ACHN (cell line): Measurements from ENCODE around the gene HELZ.
"Not testable (repeated sequence)": the region's sequence is repeated elsewhere in the genome, so short reads cannot be mapped to it uniquely, and the experiment has no call there.

Experiments
- DNase-seq: peaks from one replicate; pipeline ENCODE4 v3.0.0-alpha.2; 2015
- in situ Hi-C: cut with HindIII; loops from 2 replicates; pipeline ENCODE4 v1.10.0; 2017; ENCODE audit warnings: low sequenced_read_pairs, low pct_ligation_motif_present, low pct_unique_long_range_greater_than_20kb

HELZ gene

DNA sequence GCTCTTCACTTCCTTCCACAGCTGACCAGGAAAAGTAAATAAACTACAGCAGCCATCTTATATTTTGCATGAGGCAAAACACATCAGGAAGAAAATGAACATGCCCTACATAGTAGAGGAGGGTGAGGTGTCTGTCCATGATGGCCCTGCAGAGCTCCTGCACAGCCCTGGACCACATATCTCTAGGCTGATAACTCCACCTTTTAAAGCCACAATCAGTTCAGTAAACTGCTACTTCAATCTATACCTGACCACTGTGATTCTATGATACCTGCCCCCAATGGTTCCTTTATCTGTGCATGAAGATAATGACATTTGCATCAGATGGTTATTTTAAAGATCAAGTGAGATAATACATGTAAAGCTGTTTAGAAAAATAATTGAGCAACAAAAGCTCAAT, 82.2 kb downstream of the HELZ start:
- in situ Hi-C loops: no loop called here
- DNase-seq: no peak

DNA sequence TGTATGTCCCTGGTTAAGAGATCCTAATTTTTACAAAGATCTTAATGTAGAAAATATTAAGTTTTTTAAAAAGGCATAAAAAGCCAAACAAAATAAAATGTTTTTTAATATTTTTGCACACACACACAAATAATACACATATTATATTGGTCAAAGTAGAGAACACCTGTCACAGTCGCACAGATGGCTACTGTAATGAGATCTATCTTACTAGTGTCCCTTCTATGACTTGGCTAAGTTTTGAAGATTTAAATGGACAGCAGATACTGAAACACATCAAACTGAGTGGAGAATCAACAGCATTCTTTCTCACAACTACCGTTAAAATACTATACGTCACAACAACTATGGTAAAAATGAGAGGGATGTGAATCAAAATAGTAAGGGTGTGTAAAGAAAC, 83.4 kb downstream of the HELZ start:
- in situ Hi-C loops: no loop called here
- no peak for DNase-seq

DNA sequence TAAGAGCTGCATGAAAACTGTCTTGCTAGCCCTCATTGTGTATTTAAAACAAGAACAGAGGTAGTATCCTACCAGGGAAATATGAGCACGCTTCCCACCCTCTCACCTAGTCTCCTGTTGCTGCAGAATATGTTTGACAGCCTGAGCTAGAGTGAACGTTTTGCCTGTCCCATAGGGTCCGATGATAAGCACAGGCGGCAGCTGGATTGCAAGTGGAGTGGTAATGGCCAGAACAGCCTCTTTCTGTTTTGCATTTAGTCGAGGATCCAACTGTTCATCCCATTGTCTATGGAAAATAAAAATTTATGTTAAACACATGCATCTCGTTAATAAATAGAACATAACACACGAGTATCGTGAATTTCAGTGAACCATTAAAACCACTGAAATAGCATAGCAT, 84.2 kb downstream of the HELZ start:
- in situ Hi-C loops: no loop called here
- DNase-seq: no peak

DNA sequence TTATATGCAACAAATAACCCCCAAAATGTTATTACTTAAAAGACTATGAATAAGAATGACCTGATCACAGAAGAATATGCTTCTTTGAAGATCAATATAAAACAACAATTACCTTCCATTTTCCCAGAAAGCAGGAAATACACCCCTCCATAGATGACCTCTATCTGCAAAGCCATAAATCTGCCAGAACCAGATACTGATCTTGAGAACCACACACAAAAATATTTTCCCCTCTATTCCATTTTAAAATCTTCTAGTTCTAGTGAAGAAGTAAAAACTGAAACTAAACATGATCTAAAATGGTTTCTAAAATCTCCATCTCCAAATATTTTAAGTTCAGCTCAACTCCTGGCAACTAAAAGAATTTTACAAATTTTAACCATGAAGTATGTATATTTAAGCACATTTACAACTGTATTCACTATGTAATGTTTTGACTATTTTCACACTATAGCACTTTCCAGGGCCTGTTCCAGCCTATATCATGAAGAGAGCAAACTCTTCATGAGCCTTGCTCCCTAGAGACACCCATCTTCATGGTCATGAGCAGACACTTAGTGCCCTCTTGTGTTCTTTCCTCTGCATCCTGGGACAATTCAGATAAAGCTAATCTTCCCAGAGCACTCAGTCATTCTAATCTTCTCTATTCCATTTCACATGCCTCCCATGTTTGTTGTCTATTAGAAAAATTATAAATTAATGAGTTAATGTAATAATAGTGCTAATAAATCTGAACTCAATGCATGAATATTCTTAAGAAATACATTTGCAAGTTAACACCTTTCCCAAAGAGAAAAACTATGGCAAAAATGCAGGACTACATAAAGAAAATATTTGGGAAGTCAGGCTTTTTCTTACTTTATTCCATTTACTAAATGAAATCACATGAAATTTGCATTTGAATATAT, 87.0 kb downstream of the HELZ start:
- in situ Hi-C loops: no loop called here
- DNase-seq: peak; percentile 36

DNA sequence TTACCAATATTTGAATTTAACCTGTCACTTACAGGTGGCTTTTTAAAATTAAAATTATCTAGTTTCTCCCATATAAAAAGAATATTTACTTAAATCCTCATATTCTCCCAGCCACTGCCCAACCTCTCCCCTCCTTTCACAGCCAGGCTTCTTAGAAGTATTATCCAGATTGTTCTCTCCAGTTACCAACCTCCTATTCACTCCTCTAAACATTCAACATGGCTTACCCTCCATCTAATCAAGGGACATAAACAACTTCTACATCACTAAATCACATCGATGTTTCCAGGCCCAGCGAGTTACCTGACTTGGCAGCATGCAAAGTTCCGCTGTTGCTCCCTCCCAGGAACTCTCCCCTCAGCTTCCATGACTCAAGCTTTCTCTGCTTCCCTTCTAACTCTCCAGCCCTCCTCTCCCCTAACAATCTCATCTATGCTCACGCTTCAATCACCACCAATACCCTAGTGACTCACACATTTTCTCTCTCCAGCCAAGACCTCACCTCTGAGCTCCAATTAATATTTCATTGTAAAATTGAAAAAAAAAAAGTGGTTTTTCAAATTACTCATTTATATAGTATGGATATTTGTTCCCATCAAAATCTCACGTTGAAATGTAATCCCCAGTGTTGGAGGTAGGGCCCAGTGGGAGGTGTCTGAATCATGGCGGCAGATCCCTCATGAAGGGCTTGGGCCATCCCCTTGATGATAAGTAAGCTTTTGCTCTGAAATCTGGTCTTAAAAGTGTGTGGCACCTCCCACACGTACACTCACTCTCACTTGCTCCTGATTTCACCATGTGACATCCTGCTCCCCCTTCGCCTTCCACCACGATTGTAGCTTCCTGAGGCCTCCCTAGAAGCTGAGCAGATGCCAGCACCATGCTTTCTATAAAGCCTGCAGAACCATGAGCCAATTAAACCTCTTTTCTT, 88.5 kb downstream of the HELZ start:
- in situ Hi-C loops: no loop called here
- peak; percentile 86 for DNase-seq

DNA sequence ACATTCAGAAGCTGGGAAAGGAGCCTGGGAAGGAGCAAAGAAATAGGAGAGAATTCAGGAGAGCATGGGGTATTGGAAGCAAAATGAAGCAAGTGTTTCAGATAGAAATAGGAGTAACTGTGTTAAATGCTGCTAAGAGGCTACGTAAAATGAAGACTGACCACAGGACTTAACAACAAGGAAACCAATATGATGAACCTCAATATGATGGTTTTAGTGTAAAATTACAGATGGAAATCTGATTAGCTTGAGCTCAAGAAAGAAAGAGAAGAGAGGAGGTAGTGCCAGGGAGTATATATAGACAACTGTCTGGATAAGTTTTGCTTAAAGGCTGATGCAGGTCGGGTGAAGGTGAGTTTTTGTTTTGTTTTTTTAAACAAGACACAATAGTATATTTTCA, 92.2 kb downstream of the HELZ start:
- in situ Hi-C loops: no loop called here
- no peak for DNase-seq

DNA sequence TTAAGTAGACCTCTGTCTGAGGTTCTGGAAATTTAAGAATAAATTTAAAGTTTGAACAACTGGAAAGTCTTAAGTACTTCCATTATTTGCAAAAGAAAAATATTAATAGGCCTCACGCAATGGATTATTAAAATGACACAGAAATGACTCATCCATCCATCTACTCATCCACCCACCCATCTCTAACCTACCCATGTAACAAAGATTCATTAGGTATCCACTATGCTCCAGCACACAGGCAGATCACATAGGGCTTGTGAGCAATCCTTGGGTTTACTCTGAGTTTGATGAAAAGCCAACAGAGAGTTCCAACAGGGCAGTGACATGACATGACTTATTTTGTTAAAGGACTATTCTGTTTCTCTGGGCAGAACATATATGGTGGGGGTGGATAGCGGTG, 93.3 kb downstream of the HELZ start:
- DNase-seq: no peak
- in situ Hi-C loops: no loop called here

DNA sequence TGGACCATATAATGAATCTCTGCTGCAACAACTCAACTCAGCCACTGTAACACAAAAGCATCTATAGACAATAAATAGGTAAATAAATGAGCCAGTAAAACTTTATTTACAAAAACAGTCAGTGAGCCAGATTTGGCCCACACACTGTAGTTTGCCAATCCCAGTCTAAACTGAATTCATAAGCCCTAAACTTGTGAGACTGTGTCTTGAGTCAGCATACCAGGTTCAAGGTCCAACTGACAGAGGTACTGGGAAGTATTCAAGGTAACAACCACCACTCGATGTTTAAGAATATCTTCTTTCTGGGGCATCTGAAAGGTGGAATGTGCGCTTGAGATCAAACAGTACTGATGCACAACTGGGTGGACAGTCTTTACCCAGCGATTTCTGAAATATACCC, 94.2 kb downstream of the HELZ start:
- in situ Hi-C loops: no loop called here
- no peak for DNase-seq

DNA sequence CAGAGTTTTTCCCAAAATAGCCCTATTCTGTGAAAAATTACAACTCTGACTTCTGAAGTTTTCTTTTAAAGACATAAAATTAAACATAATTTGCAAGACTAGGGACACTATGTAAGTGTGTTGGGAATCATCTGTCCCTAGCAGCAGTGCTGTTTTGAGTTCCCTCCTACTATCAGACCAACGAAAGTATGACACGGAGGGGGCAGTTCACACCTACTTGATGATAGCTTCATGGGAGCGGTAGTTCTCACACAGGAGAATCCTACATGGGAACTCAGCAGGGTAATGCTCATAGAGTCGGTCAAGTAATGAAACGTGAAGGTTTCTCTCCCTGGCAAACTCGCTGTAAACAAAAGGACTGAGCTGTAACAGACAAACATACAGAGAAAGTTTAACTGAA, 96.6 kb downstream of the HELZ start:
- in situ Hi-C loops: no loop called here
- no peak for DNase-seq

DNA sequence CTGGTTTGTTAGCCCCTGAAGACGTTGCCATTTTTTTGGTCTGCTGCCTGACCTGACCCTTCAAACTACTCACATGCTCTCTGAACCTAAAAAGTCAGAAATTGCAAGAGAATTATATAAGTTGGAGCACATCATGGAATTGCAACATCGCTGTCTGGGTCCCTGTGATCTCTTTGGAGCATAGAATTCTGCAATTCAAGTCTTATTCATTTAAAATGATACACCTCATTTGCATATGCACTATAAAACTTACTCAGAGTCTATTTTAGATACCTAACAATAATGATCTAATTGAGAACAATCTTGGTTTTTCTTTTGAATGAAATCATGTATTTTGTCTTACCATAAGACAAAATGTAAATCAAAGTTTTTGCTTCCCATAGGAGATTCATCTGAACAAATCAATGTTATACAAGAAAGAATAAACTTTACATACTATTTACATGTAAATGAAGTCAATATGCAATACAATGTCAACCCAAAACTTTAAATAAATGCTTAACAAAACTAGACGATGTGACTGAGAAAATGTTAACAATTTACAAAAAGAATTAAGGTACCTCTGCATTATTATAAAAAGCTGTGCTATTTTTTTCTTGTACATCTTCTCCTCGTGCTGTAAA, 99.7 kb downstream of the HELZ start:
- in situ Hi-C loops: no loop called here

DNA sequence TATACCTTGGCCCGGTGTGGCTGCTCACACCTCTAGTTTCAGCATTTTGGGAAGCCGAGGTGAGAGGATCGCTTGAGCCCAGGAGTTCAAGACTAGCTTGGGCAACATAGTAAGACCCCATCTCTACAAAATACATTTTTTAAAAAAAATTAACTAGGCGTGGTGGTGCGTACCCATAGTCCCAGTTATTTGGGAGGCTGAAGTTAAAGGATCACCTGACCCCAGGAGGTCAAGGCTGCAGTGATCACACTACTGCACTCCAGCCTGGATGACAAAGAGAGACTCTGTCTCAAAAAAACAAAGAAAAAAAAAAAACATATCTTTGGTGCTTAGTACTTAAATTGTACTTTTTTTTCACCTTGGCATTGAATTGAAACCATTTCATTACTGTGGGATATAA, 101.7 kb downstream of the HELZ start:
- in situ Hi-C loops: no loop called here
- DNase-seq: no peak

More for the DNA sequence above, 99.7 kb downstream of the HELZ start:
- DNase-seq: no peak

DNA sequence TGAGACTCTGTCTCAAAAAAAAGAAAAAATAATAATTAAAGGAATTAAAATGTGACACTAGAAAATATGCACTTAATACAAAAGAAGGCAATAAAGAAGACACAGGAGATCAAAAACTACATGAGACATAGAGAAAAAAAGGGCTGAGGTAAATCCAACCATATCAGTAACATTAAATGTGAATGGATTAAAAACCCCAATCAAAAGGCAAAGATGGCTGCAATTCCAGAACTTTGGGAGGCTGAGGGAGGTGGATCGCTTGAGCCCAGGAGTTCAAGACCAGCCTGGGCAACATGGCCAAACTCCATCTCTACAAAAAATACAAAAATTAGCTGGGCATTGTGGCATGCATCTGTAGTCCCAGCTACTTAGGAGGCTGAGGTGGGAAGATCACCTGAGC, 103.0 kb downstream of the HELZ start:
- in situ Hi-C loops, DNase-seq: not testable (repeated sequence)

DNA sequence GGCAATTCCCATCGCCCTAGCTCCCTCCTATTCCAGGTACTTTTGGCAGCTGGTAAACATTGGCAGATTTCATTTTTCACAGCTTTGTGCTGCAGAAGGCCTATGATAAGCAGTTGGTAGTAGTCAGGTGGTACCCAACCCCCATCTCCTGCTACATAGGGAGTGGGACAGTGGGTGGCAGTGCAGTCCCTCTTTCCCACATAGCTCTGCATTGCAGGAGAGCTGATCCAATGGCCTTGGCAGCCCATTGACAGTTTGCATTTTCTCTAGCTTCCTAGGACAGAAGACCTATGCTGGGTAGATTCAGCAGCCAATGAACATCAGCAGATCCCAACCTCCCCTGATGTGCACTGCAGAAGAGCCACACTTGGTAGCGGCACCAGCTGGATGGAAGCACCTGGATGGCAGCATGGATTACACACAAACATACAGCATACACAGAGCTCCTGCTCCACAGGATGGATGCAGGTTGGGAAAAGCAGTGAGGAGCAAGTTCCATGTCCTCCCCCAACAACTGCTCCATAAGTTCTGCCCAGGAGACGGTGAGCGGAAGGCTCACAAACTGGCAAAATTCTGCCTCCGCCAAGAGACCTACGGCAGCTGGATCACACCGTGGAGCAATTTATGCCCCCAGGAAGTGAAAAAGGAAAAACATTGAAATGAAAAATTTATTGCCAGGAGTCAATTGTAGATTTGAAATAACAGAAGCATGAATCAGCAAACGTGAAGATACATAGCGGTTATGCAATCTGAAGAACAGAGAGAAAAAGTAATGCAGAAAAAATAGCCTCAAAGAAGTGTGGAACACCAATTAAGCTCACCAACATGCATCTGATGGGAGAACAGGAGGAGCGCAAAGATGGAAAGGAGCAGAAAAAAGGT, 105.0 kb downstream of the HELZ start:
- in situ Hi-C loops: no loop called here
- DNase-seq: no peak

DNA sequence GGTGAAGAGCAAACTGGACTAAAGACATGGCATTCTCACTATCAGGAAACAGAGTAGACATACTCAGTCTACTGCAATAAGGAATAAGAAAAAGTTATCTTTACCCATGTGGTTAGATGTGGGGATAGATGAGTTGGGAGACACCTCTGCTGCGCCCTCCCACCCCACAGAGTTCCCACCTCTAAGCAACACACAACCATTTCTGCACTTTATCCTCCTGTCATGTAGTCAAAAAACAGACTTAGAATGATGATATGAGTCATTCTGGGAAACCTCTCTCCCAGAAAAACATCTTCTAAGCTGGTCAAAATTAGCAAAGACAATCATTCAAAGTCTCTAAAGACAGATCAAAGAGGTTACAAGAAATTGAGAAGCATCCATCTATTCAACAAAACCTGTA, 105.7 kb downstream of the HELZ start:
- no peak for DNase-seq
- in situ Hi-C loops: no loop called here

DNA sequence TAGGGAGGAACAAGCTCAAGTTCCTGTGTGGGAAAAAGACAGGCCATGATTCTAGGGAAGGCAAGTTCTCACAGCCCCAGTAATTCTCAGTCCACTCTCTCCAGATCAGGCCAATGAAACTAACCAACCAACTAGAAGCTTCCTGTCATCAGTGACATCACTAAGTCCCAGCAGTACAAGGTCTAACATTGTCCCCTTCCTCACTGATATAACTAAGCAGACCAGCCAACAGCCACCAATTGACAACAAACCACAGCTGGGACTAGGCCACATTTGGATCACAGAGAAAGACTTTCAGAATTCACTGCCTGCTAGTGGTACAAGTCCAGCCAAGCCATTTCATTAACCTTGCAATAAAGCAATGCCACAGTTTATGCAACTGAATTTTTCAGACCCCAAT, 106.6 kb downstream of the HELZ start:
- in situ Hi-C loops: no loop called here
- DNase-seq: no peak

DNA sequence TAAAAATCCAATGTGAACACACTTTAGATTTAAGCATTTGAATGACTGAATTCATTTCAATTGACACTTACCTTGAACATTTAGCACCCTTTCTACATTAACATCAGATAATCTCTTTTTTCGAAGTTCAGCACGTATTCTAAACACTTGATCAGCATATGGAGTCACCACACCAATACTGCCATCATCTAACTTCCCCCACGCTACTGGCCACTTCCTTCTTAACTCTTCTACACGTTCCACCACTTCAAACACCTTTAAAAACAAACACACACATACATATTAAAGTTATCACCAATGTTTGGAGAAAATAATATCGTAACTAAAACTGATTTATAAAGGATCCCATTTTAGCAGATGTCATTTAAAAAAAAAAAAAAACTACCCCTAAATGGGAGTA, 107.1 kb downstream of the HELZ start:
- DNase-seq: no peak
- in situ Hi-C loops: no loop called here

DNA sequence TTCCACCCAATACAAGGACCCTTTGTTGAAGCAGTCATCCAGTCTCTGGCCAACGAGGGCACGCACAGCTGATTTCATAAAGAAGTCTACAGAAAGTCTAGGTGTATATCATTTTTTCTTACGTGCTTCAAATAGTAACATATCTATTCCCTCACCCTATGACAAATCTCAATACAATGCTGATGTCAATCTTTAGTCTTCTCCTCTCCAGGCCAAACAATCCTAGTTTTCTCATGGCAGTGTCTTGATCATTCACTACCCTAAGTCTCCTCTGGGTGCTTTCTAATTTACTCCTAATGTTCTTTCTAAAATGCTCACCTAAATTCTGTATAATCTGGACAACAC, 108.0 kb downstream of the HELZ start:
- DNase-seq: no peak
- in situ Hi-C loops: no loop called here

DNA sequence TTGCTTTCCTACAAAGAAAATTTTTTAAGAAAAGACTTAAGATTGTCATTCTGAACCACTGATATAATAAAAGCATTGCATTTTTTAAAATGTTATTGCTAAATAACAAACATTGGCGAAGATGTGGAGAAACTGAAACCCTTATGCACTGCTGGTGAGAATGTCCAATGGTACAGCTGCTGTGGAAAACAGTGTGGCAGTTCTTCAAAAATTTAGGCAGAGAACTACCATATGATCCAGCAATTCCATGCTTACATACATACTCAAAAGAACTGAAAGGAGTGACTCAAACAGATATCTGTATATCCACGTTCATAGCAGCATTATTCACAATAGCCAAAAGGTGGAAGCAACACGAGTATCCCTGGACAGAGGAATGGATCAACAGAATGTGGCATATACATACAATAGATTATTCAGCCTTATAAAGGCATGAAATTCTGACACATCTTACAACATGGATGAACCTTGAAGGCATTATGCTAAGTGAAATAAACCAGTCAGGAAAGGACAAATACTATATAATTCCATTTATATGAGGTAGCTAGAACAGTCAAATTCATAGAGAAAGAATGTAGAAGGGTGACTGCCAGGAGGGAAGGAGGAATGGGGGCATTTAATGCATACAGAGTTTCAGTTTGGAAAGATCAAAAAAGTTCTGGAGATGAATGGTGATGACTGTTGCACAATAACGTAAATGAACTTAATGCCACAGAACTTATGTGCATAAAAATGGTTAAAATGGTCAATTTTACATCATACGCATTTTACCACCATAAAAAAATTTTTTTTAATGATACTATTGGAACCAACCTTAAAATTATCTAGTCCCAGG, 108.6 kb downstream of the HELZ start:
- in situ Hi-C loops: no loop called here
- no peak for DNase-seq
